Stimulated activated naive CD8-positive, alpha-beta T cell treated with anti-CD3 and anti-CD28 coated beads, Interleukin-15, Interleukin-2, amounts not matched to agents 100 U/mL and 50 U/mL, for 24 hours (primary cell): ENCODE data around the gene HTT.

ENCODE experiments used
- ATAC-seq: fragments of 150-1000 bp; cut with Tn5 transposase; one replicate; pipeline ENCODE4 v1.10.0; 2021
- DNase-seq: peaks from one replicate; pipeline ENCODE4 v3.0.0; 2021

The HTT gene

GRCh38 chr4:3219761-3220475, 145.4 kb downstream of the HTT start:
- DNase-seq (no peak), ATAC-seq (no peak)

DNA sequence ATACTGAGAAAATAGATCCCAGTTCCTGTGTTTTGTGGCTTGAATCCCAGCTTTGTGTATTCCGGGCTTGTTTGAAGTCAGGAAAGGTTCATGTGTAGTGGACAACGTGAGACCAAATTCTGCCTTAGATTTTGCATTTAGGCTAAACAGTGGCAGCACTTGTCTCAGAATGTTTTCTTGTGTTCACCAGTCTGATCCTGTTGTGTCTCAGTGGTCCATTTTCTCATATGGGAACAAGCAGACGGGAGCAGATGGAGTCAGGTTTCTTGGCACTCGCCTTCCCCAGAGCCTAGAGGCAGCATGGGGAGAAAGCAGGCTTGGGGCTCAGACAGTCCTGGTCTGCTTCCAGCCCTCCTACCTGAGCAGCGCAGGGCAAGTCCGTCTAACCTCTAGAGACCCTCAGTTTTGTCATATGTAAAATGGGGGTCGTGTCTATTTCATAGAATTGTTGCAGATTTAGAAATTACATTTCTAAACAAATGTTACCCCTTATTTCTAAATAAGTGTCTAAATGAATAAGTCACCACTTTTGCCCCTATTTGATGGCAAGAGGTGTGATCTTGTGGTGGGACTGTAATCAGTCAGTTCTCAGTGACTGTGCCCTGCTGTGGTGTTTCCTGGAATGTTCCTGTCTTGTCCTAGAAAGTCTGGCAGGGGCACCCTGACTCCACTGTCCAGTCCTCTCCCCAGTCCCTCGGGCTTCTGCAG, 146.1 kb downstream of the HTT start:
- peak; percentile 12 for ATAC-seq
- DNase-seq = no peak

GRCh38 chr4:3221184-3221494, 146.7 kb downstream of the HTT start:
- peak; percentile 41 for ATAC-seq
- no peak for DNase-seq

GRCh38 chr4:3221996-3222395, 147.5 kb downstream of the HTT start:
- DNase-seq (no peak), ATAC-seq (no peak)

- DNase-seq (no peak), ATAC-seq (no peak)
Measured at GRCh38 chr4:3223346-3223745, 148.9 kb downstream of the HTT start.

DNA sequence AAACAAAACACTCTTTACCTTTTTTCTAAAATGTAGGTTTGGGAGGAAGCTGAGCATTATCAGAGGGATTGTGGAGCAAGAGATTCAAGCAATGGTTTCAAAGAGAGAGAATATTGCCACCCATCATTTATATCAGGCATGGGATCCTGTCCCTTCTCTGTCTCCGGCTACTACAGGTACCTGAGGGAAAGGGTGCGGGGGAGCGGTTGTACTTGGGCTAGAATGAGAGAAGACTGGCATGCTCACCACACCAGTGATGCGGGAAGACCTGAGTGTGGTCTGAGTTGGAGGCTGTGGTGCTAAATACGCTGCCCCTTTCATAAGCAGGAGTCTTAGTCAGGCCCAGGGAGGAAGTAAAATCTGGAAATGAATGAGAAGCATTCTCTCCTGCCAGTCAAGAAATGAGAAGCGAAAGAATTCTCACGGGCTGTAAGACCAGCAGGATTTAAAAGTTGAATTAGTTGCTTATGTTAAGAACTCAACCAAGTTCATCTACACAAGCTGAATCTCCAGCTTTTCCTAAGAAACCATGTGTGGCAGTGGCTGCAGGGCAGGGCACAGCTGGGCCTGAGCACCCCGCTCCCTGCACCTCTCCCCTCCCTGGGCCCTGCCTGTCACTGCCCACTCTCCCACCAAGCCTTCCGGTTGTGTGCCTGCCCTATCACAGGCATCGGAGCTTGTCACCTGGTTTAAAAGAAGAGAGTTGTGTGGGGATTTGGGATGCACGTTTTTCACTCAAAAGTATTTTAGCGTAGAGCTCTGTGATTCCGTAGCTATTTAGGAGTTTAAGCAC, 149.7 kb downstream of the HTT start:
- ATAC-seq = no peak
- no peak for DNase-seq

GRCh38 chr4:3225071-3225850, 150.8 kb downstream of the HTT start:
- DNase-seq (no peak), ATAC-seq (no peak)

DNA sequence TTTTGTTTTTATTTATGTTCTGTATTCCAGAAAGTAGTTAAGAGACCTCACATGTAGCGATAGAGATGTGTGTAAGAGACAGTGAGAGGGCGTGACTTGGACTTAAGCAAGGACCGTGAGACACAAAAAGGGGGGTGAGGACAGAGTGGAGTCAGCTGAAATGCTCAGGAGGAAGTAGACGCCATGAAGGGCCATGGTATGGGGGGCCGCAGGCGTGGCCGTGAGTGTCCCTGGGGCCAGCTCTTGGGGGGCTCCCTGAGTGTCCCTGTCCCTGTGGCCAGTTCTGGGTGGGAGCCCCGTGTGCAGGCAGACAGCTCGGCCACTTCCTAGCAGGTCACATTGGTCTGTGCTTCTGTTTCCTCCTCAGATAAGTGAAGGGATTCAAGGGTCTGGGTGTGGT, 151.5 kb downstream of the HTT start:
- ATAC-seq (no peak), DNase-seq (no peak)

- DNase-seq (no peak), ATAC-seq (no peak)
Measured at GRCh38 chr4:3226467-3226866, 152.0 kb downstream of the HTT start.

GRCh38 chr4:3226944-3227343, 152.5 kb downstream of the HTT start:
- DNase-seq (no peak), ATAC-seq (no peak)

DNA sequence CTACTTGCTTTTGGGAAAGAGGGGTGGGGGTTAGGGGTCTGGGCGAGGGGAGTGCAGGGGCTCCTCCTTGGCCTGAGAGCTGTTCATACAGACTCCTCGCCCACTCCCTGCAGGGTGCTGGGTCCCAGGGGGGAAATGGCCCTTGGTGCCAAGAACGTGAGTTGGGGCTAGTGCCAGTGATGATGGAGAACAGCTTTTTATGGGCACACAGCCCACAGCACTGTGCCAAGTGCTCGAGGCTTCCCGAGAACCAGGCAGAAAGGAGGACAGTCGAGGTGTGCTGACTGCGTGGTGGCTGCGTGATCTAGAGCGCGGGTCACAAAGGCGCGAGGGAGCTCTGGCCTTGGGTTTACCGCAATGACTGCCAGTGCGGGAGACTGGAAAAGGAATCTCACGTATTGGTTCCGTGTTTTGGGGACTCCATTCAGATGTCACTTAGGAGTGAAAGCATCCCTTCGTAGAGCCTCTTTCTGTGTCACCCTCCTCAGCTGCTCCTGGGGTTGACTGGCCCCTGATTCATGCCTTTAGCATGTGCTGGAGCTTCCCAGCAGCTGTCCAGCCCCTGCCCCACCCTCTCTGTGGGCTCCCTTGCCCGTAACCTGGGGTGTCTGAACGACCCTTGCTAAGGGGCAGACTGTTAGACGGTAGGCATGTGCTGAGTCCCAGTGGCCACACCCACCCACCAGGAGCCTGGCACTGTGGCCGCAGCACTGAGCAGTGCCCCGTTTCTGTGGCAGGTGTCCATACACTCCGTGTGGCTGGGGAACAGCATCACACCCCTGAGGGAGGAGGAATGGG, 153.6 kb downstream of the HTT start:
- ATAC-seq (no peak), DNase-seq (no peak)

DNA sequence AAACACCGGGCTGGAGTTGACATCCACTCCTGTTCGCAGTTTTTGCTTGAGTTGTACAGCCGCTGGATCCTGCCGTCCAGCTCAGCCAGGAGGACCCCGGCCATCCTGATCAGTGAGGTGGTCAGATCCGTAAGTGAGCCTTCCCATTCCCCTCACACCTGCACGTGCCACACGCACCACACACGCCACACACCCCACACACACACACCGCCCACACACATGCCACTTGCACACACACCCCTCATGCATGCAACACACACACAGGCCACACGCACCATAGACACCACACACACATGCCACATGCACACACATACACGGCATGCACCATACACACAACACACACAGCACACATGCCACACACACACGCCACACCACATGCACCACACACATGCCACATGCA, 154.4 kb downstream of the HTT start:
- DNase-seq = no peak
- no peak for ATAC-seq

DNA sequence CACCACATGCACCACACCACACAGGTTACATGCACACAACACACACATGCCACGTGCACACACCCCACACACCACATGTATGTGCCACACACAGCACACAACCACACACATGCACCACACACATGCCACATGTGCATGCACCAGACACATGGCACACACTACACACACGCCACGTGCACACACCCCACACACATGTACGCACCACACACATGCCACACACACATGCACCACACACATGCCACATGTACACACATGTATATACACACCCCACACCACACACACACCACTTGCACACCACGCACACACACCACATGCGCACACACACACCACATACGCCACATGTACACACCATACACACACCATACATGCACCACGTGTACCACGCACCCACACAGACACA, 154.8 kb downstream of the HTT start:
- no peak for ATAC-seq
- DNase-seq = no peak

- no peak for DNase-seq
- ATAC-seq = no peak
Measured at GRCh38 chr4:3229964-3230363, 155.5 kb downstream of the HTT start.

DNA sequence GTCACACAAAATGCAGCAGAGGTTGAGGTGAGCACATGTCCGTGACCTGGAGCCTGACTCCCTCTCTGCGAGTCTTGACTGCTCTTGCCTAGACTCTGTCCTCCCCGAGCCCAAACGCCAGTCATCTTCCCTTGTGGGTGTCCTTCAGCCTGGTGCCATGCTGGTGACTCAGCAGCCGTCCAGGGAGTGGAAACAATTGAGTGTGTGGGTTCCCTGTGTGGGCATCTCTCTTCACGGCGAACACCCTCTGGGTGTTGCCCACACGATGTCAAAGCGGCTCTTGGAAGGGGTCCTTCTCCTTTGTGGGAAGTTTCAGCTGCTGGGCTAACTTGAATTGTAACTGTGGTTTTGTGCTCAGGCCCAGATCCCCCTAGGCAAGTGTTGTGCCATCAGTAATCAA, 157.0 kb downstream of the HTT start:
- DNase-seq = no peak
- no peak for ATAC-seq

GRCh38 chr4:3232001-3232400, 157.5 kb downstream of the HTT start:
- ATAC-seq = no peak
- no peak for DNase-seq

GRCh38 chr4:3232871-3233271, 158.4 kb downstream of the HTT start:
- no peak for DNase-seq
- no peak for ATAC-seq

GRCh38 chr4:3233391-3234071, 159.1 kb downstream of the HTT start:
- DNase-seq = no peak
- ATAC-seq = no peak

GRCh38 chr4:3234171-3235029, 159.9 kb downstream of the HTT start:
- ATAC-seq (no peak), DNase-seq (no peak)

- ATAC-seq (no peak), DNase-seq (no peak)
Measured at GRCh38 chr4:3235030-3235345, 160.5 kb downstream of the HTT start.
